Stimulated activated CD4-positive, alpha-beta T cell treated with anti-CD3 and anti-CD28 coated beads, Interleukin-15, amount 100 ng/mL, for 24 hours (primary cell): ENCODE results near the gene DNER.
"Not testable (repeated sequence)": the region's sequence is repeated elsewhere in the genome, so short reads cannot be mapped to it uniquely, and the experiment has no call there.

Source experiments
- DNase-seq: peaks from one replicate; pipeline ENCODE4 v3.0.0-alpha.2; 2020

DNER gene

GRCh38 chr2:229559986-229560385, 154.4 kb downstream of the DNER start:
- no peak for DNase-seq

- DNase-seq, result no peak
These were observed 161.3 kb downstream of the DNER start for GRCh38 chr2:229553091-229553490.

- DNase-seq, result no peak
These were observed 171.0 kb downstream of the DNER start for GRCh38 chr2:229543176-229543873.

DNA sequence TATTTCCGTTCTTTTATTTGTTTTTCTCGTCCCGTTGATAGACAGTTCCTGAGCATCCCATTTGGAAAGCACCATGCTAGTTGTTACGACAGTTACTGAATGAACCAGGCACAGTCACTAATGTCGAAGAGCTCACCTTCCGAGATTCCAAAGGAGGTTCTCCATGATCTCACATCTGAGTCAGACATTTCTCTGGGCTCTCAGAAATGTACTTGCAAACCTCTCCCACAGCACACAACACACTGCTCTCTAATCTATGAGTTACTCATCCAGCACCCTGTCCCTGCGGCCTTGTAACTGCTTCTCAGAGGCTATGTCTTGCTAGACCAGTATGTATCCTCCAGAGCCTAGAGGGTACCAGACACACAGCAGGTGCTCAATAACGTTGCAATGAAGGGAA, 174.7 kb downstream of the DNER start:
- no peak for DNase-seq

DNA sequence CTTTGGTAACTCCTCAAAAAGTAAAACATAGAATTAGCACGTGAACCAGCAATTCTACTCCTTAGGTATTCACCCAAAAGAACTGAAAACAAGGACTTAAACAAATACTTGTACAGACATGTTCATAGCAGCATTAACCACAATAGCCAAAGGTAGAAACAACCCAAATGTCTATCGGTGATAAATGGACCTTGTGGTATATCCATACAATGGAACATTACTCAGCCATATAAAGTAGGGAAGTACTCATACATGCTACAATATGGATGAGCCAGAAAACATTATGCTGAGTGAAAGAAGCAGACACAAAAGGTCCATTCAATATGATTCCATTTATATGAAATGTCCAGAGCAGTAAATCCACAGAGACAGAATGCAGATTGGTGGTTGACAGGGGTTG, 182.8 kb downstream of the DNER start:
- no peak for DNase-seq

DNA sequence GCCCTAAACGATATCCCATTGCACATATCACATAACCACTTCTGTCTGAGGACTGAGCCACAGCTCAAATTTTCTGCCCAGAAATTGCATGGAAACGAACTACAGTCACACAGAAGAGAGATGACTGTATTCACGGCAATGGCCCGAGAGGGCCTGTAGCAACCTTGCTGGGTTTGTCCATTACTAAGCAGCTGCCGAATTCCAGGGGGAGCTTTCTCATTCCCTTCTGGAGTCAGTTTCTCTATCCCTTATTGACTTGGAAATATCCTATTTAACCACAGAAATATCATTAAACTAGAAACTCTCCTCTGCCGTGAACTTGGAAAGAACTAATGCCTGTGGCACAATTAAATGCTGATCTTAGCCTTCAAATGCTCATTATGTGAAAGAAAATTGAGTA, 183.9 kb downstream of the DNER start:
- DNase-seq, result no peak

GRCh38 chr2:229528846-229529245, 185.5 kb downstream of the DNER start:
- DNase-seq, result no peak

DNA sequence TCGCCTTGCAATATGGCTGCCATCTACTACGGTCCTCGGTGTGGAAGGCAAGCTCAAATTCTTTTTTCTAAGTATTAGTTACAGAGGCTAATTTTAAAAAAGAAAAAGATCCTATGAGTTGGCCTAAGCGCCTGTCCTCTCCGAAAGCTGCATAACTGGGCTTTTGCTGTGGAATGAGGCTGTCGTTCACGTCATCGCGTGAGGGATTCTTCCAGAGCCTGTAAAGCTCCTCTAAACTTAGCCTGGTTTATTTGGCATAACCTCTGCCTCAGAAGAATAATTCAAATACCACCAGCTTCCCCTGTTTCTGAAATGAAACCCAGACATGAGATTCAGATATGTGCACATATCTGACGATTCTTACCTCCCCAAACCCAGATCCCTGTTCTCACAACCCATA, 187.4 kb downstream of the DNER start:
- DNase-seq, result no peak

GRCh38 chr2:229524799-229525198, 189.6 kb downstream of the DNER start:
- DNase-seq, result no peak

DNA sequence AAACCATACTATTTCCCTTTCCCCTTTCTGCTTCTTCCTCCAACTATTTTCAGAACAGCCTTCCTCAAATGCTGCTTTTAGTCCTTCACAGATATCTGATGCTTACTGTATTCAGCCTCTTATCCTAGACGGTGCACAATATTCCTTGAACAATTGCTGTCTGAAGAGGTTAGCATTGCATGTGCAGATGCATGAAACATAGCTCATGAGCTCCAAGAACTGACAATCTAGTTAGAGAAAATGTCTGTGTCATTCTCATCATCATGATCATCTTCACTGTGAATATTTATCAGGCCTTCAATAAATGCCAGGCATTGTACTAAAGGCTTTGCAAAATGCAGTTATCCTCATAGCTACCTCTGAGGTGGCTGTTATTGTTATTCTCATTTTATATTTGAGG, 190.7 kb downstream of the DNER start:
- no peak for DNase-seq

DNA sequence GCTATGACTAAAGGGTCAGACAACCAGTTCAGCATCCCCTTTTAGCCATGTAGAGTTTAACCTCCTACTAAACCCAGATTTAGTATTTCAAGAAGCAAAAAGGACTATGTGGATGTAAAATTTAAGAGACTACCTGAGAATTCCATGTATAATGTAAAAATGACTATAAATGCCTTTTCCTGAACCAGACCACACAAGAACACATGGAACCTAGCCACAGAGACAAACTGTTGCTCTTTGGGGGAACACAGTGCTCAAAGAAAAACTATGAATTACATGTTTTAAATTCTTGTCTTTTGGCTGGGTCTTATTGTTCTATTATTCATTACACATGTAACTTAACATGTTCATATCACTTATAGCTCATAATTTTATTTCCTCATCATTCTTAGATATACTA, 192.8 kb downstream of the DNER start:
- no peak for DNase-seq

- DNase-seq, result no peak
These were observed 193.7 kb downstream of the DNER start for GRCh38 chr2:229520691-229521096.

- no peak for DNase-seq
These were observed 194.5 kb downstream of the DNER start for GRCh38 chr2:229519655-229520430.

DNA sequence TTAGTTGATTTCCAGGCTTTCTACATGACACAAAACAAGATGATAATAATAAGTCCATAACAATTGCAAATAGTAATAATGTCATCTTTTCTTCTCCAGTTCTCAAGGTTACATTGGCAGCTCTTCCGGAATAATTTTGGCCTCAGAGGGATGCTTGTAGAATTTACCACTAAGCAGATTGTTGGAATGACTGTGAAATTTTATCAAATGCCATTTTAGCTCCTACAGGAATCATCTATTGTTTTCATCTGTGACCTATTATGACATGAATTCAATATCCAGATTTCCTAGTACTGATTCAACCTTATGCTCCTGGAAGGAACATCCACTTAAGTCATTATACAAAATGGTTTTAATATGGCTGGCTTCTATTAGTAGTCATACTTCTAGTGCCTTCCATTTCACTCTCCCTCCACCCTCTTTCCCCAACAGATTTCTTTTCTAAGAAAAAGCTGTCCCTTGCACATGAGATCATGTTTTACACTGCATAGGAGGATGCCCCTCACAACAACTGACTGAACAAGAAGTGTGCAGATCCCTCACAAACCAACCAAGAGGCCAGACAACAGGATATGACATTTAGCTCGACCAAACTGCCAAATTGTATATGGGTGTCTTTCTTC, 200.0 kb downstream of the DNER start:
- DNase-seq, result no peak

- no peak for DNase-seq
These were observed 202.8 kb downstream of the DNER start for GRCh38 chr2:229511524-229511923.

GRCh38 chr2:229506699-229507098, 207.7 kb downstream of the DNER start:
- not testable (repeated sequence) for DNase-seq

DNA sequence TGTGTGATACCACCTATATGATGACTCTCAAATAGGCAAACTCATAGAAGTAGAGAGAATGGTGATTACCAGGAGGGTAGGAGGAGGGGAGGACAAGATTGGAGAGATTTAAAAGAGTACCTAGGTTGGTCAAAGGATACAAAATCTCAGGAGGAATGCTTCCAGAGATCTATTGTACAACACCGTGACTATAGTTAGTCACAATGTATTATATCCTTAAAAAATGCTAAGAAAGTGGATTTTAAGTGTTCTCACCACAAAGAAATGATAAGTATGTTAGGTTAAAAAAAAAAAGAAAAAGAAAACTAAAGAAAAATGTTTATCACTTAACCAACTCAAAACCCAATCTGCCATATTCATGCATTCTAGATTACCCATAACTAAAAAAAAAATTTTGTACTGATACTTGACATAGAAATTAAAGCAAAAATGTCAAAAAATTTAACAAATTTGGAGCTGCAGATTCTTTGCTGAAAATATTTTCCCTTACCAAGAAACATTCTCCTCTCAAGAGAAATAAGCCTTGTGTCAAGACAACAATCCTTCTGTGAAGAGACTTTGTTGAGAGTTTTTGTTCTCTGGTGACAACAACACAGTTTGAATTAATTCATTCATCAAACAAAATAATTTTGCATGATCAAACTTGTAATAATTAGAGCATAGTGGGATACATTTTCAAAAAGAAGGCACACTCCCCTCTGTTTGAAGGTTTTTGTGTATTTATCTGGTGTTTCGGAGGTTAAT, 213.1 kb downstream of the DNER start:
- no peak for DNase-seq

- DNase-seq, result no peak
These were observed 222.3 kb downstream of the DNER start for GRCh38 chr2:229492034-229492433.

DNA sequence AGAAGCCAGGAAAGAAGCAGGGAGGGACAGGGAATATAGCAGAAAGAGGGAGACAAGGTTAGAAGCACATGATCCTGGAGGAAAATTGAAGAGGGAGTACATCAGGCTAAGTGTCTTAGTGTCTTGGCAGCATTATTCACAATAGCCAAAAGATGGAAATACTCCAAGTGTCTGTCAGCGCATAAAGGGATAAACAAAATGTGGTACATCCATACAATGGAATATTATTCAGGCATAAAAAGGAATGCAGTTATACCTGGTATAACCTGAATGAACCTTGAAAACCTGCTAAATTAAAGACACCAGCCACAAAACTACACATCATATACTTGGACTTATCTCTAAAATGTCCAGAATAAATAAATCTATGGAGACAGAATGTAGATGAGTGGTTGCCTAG, 224.2 kb downstream of the DNER start:
- DNase-seq, result no peak

DNA sequence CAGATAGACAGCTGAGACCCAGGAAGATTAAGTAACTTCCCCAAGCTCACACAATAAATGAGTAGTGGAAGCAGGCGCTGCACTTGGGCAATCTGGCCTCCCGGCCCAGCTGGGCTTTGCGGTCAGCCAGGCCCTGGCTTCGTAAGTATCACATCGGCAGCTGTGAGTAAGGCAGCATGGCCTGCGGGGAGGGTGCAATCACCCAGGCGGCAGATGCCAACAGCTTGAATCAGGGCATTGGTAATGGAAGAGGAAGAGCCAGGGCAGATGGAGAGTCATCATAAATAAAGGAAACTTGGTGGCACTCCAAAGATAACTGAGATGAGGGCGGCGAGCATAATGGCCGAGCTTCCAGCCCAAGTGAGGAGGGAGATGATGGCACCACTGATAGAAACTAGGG, 225.3 kb downstream of the DNER start:
- DNase-seq, result no peak

DNA sequence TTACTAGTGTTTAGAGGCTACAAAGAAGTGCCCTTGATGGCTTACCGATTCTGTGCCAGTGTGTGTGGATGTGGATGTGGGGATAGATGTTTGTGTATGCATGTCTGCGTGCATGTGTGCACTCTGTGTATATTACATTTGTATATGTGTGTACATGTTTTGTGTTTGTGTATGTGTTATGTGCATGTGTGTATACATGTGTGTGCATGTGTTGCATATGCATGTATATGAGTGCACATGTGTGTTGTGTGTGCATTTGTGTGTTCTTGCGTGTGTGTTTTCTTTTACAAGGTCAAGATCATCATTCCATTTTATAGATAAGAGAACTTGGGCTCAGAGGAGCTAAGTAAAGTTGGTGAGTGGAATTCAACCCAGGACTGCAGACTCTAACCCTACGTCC, 226.1 kb downstream of the DNER start:
- DNase-seq, result no peak

GRCh38 chr2:229486673-229487072, 227.7 kb downstream of the DNER start:
- DNase-seq, result no peak

GRCh38 chr2:229485857-229486256, 228.5 kb downstream of the DNER start:
- no peak for DNase-seq
